H1 (cell line): ENCODE data around the gene RRP7A. TPM values are rescaled to one million over a fixed set of nuclear protein-coding genes. Genes with fewer than 3 reads are reported as not detected.

Source experiments
- CTCF ChIA-PET: fragments of 300-600 bp; sonication (Branson Sonifier 250); formaldehyde crosslinking; loops from one replicate; lab custom pipeline; 2021; ENCODE audit not compliant: partially characterized antibody; lab: Charles Lee
- POLR2A ChIA-PET: fragments of 300-600 bp; sonication (Branson Sonifier 250); formaldehyde crosslinking; loops from one replicate; lab custom pipeline; 2021; ENCODE audit warnings: inconsistent platforms; ENCODE audit not compliant: partially characterized antibody; lab: Charles Lee
- DNase-seq, 2 experiments: peaks; one replicate each; pipeline versions ENCODE4 v3.0.0 to v3.0.0-alpha.2; 2010 to 2022; ENCODE audit warnings: low spot score in 2 of 2, low read depth in 1 of 2, mixed read lengths in 1 of 2
- FAIRE-seq: peaks from 2 replicates; lab custom pipeline; 2011; peaks lifted over from hg19 to GRCh38; lab: Jason Lieb, UNC
- H2AFZ ChIP-seq: 2 replicates; pipeline ENCODE4 v1.8.1; 2012; ENCODE audit warnings: low read length, inconsistent platforms
- H2AK5ac ChIP-seq: 2 replicates; pipeline ENCODE4 v1.6.1; 2013; ENCODE audit warnings: low read depth, low read length
- H2BK120ac ChIP-seq: replicated peaks from 2 replicates; pipeline ENCODE3; 2013; ENCODE audit warnings: low read depth, low read length, inconsistent platforms
- H2BK12ac ChIP-seq: 2 replicates; pipeline ENCODE4 v1.6.1; 2013; ENCODE audit warnings: low read depth, low read length
- H2BK15ac ChIP-seq: 2 replicates; pipeline ENCODE4 v1.6.1; 2013; ENCODE audit warnings: low read length
- H2BK20ac ChIP-seq: 2 replicates; pipeline ENCODE4 v1.6.1; 2013; ENCODE audit warnings: low read length
- H2BK5ac ChIP-seq: 2 replicates; pipeline ENCODE4 v1.6.1; 2013; ENCODE audit warnings: low read depth, low read length
- H3K14ac ChIP-seq: 2 replicates; pipeline ENCODE4 v1.6.1; 2013; ENCODE audit warnings: inconsistent platforms; ENCODE audit not compliant: insufficient read length
- H3K18ac ChIP-seq: 2 replicates; pipeline ENCODE4 v1.6.1; 2013; ENCODE audit warnings: low read length; ENCODE audit errors: extremely low read depth
- H3K23ac ChIP-seq: 2 replicates; pipeline ENCODE4 v1.6.1; 2013; ENCODE audit warnings: inconsistent platforms; ENCODE audit not compliant: insufficient read length
- H3K23me2 ChIP-seq: 2 replicates; pipeline ENCODE4 v1.6.1; 2013; ENCODE audit warnings: low read depth, low read length
- H3K27ac ChIP-seq: 2 replicates; pipeline ENCODE4 v1.6.1; 2011; ENCODE audit warnings: low read depth, low read length, inconsistent platforms
- H3K27me3 ChIP-seq, 4 experiments: replicated peaks in 1 of 4; 1 replicate in 1 of 4; 2 replicates in 3 of 4; pipeline versions ENCODE4 v1.6.1 to v1.8.1; 2011 to 2013; ENCODE audit warnings: low read length in 3 of 4, mild to moderate bottlenecking in 3 of 4, inconsistent platforms in 2 of 4, mixed read lengths in 2 of 4, moderate library complexity in 1 of 4; ENCODE audit not compliant: control insufficient read depth in 3 of 4, insufficient read depth in 3 of 4; ENCODE audit errors: extremely low read depth in 1 of 4
- H3K36me3 ChIP-seq, 4 experiments: 2 replicates each; pipeline versions ENCODE4 v1.6.1 to v1.8.1; 2011 to 2013; ENCODE audit warnings: mild to moderate bottlenecking in 4 of 4, low read length in 3 of 4, moderate library complexity in 2 of 4, control low read depth in 1 of 4, inconsistent platforms in 1 of 4; ENCODE audit not compliant: insufficient read depth in 4 of 4, control insufficient read depth in 2 of 4
- H3K4ac ChIP-seq: replicated peaks from 2 replicates; pipeline ENCODE3; 2013; ENCODE audit warnings: low read length, low read depth, mixed read lengths, inconsistent platforms; ENCODE audit not compliant: insufficient read length
- H3K4me1 ChIP-seq, 4 experiments: replicated peaks in 1 of 4; 1 replicate in 1 of 4; 2 replicates in 3 of 4; pipeline versions ENCODE4 v1.6.1 to v1.8.1; 2011 to 2013; ENCODE audit warnings: low read length in 3 of 4, inconsistent platforms in 2 of 4, mixed read lengths in 1 of 4; ENCODE audit not compliant: insufficient read depth in 4 of 4, control insufficient read depth in 3 of 4
- H3K4me2 ChIP-seq, 2 experiments: 2 replicates each; pipeline versions ENCODE4 v1.6.1 to v1.8.1; 2011 to 2013; ENCODE audit warnings: low read depth in 2 of 2, low read length in 2 of 2, control low read depth in 1 of 2, inconsistent platforms in 1 of 2, mild to moderate bottlenecking in 1 of 2; ENCODE audit not compliant: insufficient read depth in 1 of 2
- H3K4me3 ChIP-seq, 4 experiments: fragments of 200-600, 300-600 bp in 1 of 4; sonication (generic), shearing (Covaris generic), sonication (Bioruptor Twin) in 1 of 4; 2 replicates each; pipeline versions ENCODE4 v1.5.1 to v1.8.1; 2011 to 2016; ENCODE audit warnings: low read length in 4 of 4, low read depth in 3 of 4, control low read depth in 2 of 4, inconsistent platforms in 2 of 4, mild to moderate bottlenecking in 2 of 4, mixed read lengths in 1 of 4, moderate library complexity in 1 of 4; ENCODE audit not compliant: insufficient read depth in 2 of 4; ENCODE audit errors: extremely low read depth in 1 of 4
- H3K56ac ChIP-seq: replicated peaks from 2 replicates; pipeline ENCODE3; 2013; ENCODE audit warnings: low read depth, mild to moderate bottlenecking, mixed read lengths, low read length, inconsistent platforms; ENCODE audit not compliant: insufficient read length
- H3K79me1 ChIP-seq: 2 replicates; pipeline ENCODE4 v1.6.1; 2013; ENCODE audit warnings: low read depth, low read length, control low read depth
- H3K79me2 ChIP-seq, 2 experiments: 2 replicates each; pipeline versions ENCODE4 v1.6.1 to v1.8.1; 2012 to 2013; ENCODE audit warnings: low read length in 2 of 2, mild to moderate bottlenecking in 2 of 2, inconsistent platforms in 1 of 2; ENCODE audit not compliant: insufficient read depth in 2 of 2, control insufficient read depth in 1 of 2
- H3K9ac ChIP-seq, 4 experiments: replicated peaks in 1 of 4; 1 replicate in 1 of 4; 2 replicates in 3 of 4; pipeline versions ENCODE4 v1.6.1 to v1.8.1; 2011 to 2013; ENCODE audit warnings: low read depth in 3 of 4, low read length in 3 of 4, control low read depth in 2 of 4, mild to moderate bottlenecking in 2 of 4, moderate library complexity in 2 of 4, inconsistent platforms in 1 of 4; ENCODE audit errors: extremely low read depth in 1 of 4
- H3K9me3 ChIP-seq, 2 experiments: 2 replicates each; pipeline versions ENCODE4 v1.6.1 to v1.8.1; 2012 to 2013; ENCODE audit warnings: mild to moderate bottlenecking in 2 of 2, moderate library complexity in 2 of 2, control low read depth in 1 of 2, inconsistent platforms in 1 of 2, low read depth in 1 of 2, low read length in 1 of 2, mixed read lengths in 1 of 2; ENCODE audit not compliant: insufficient read depth in 2 of 2
- H4K20me1 ChIP-seq, 2 experiments: replicated peaks in 1 of 2; 2 replicates each; pipeline versions ENCODE3 to v1.8.1; 2011 to 2013; ENCODE audit warnings: inconsistent platforms in 2 of 2, low read length in 2 of 2, mild to moderate bottlenecking in 1 of 2; ENCODE audit not compliant: insufficient read depth in 2 of 2, control insufficient read depth in 1 of 2
- H4K5ac ChIP-seq: 2 replicates; pipeline ENCODE4 v1.6.1; 2013; ENCODE audit warnings: low read length, low read depth, mixed read lengths, inconsistent platforms; ENCODE audit not compliant: insufficient read length
- H4K8ac ChIP-seq: 2 replicates; pipeline ENCODE4 v1.8.0; 2013; ENCODE audit warnings: mild to moderate bottlenecking, moderate library complexity, low read length, inconsistent platforms; ENCODE audit not compliant: insufficient read depth; ENCODE audit errors: extremely low read depth
- H4K91ac ChIP-seq: replicated peaks from 2 replicates; pipeline ENCODE3; 2013; ENCODE audit warnings: low read length, mixed read lengths, inconsistent platforms; ENCODE audit not compliant: insufficient read length
- WGBS, 2 experiments: shearing (Covaris generic) in 1 of 2; methylation state at CpG; one replicate each; pipeline versions ENCODE4 v1.1.6 to v1.1.7; 2013 to 2015; ENCODE audit warnings: low lambda C conversion rate in 2 of 2, mixed read lengths in 2 of 2, inconsistent platforms in 1 of 2, low coverage in 1 of 2, missing lambda C conversion rate in 1 of 2; ENCODE audit not compliant: insufficient replicate concordance in 2 of 2, insufficient coverage in 1 of 2, insufficient read length in 1 of 2; ENCODE audit errors: extremely low coverage in 1 of 2, missing lambda C conversion rate in 1 of 2; 5-methylcytosine and 5-hydroxymethylcytosine counted together
- polyA plus RNA-seq, 7 experiments: library from polyadenylated mRNA; depleted of rRNA in 3 of 7; stranded (reverse) in 5 of 7; unstranded in 2 of 7; fragments of >200 nt in 5 of 7; fragments of 200-250 nt in 2 of 7; gene quantifications; 1 replicate in 5 of 7; 2 replicates in 1 of 7; 4 replicates in 1 of 7; pipeline versions ENCODE4 v1.2.1 to v1.2.3, GENCODE V29; 2011 to 2013; ENCODE audit warnings: missing spikeins in 2 of 7, mixed read lengths in 2 of 7
- total RNA-seq: library from RNA; stranded (reverse); fragmentation: NEBNext Ultra II Directional; extraction: Animal tissue kit (Norgen Biotek cat#: 25700); gene quantifications from 2 replicates; pipeline ENCODE4 v1.2.1, GENCODE V29; 2021

The RRP7A gene
- total and polyA plus RNA-seq, 2 of the 8 experiments (the other 6 are each of a cell fraction or from before 2014, with no cell fraction given) = 18.4 to 49.0 TPM

GRCh38 chr22:42490243-42490832 is 29.3 kb downstream of the RRP7A start:
- WGBS, 2 experiments = 66% methylated on average over 8 of the region's 8 CpGs; no CpG with 5 or more reads in 1 of the 2 experiments
- no peak overlapping the region for H2BK5ac ChIP-seq
- H3K4me2 ChIP-seq = peak overlapping the region in 1 of 2 experiments; percentile 1; a peak in 1 of 4 replicates
- no peaks in the 10 kb centered on the region for H4K20me1 ChIP-seq
- no peak overlapping the region for H2BK20ac ChIP-seq
- no peaks in the 10 kb centered on the region for H3K36me3 ChIP-seq
- H3K18ac ChIP-seq = no peak overlapping the region
- H2BK120ac ChIP-seq = no peak overlapping the region
- H4K91ac ChIP-seq = no peak overlapping the region
- no peaks in the 10 kb centered on the region for H3K79me1 ChIP-seq
- H3K9ac ChIP-seq = no peak overlapping the region
- H3K14ac ChIP-seq = no peak overlapping the region
- peaks cover 0 to 4% (median 1%) of the 10 kb centered on the region in 4 experiments; a peak in 4 of 7 replicates for H3K4me1 ChIP-seq
- no peaks in the 10 kb centered on the region for H3K79me2 ChIP-seq
- H3K4me3 ChIP-seq = no peak overlapping the region
- no peak overlapping the region for H2BK12ac ChIP-seq
- no peak overlapping the region for H2BK15ac ChIP-seq
- no peak overlapping the region for H4K5ac ChIP-seq
- H2AFZ ChIP-seq = no peak overlapping the region
- H4K8ac ChIP-seq = no peak overlapping the region
- H3K23me2 ChIP-seq = no peaks in the 10 kb centered on the region
- H3K56ac ChIP-seq = no peak overlapping the region
- H2AK5ac ChIP-seq = no peak overlapping the region
- H3K27me3 ChIP-seq = no peaks in the 10 kb centered on the region
- H3K23ac ChIP-seq = no peak overlapping the region
- FAIRE-seq (no peak), DNase-seq (no peak)
- no peak overlapping the region for H3K27ac ChIP-seq
- ChIA-PET CTCF (no interaction called here), POLR2A (no interaction called here)
- no peak overlapping the region for H3K4ac ChIP-seq
- H3K9me3 ChIP-seq = no peaks in the 10 kb centered on the region
